HG02973 (cell line): Measurements from ENCODE around the gene C16orf46.

Experiments used
- ATAC-seq: cut with Tn5 transposase; IDR thresholded peaks from one replicate; pipeline ENCODE4 v1.9.1; 2021; ENCODE audit warnings: moderate library complexity; ENCODE audit not compliant: unreplicated experiment

C16orf46 gene

GRCh38 chr16:81026429-81026828 is 50.6 kb downstream of the C16orf46 start:
- ATAC-seq, result no peak

DNA sequence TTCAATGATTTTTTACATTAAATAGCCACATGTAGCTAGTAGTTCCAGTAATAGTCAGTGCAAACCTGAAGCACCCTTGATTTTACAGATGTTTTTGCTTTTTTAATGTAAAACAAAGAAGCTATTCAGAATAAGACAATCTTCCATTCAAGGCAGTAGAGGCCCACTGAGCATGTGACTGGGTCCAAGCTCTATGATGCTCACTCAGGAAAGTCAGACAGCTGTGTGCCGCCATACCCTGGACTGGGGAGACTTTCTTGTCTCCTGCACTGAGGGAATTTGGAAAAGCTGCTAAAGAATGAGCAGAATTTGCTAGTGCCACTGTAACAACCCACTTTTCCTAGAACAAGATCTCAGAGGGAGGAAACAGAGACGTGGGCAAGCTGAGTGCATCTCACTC is 58.5 kb downstream of the C16orf46 start:
- no peak for ATAC-seq

- ATAC-seq, result peak; percentile 58
Measured at GRCh38 chr16:81014672-81015071, 62.4 kb downstream of the C16orf46 start.

DNA sequence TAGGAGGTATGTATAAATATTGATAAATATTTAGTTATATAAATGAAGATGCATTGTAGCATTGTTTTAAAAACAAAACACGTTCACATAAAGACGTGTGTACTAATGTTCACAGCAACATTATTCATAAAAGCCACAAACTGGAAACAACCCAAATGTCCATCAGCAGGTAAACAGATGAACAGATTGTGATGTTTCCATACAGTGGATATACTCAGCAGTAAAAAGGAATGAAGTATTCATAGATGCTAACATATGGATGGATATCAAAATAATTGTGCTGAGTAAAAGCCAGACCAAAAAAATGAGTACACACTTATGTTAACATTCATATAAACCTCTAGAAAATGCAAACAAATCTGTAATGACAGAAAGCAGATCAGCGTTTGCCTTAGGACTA is 64.1 kb downstream of the C16orf46 start:
- ATAC-seq, result no peak
